MM.1S (cell line): Measurements from ENCODE around the gene PPP1CA.

Experiments used
- DNase-seq: peaks from one replicate; pipeline ENCODE4 v3.0.0-alpha.2; 2015
- H2AFZ ChIP-seq: fragments of 300-600 bp; sonication (generic); 2 replicates; pipeline ENCODE4 v1.6.0; 2016; ENCODE audit warnings: antibody characterized with exemption, low read length
- H3F3A ChIP-seq: fragments of 300-600 bp; sonication (generic); 2 replicates; pipeline ENCODE4 v1.6.1; 2016; ENCODE audit warnings: mild to moderate bottlenecking, antibody characterized with exemption, low read length, moderate library complexity, mixed read lengths; ENCODE audit not compliant: insufficient read depth
- H3K27ac ChIP-seq: fragments of 300-600 bp; sonication (generic); 2 replicates; pipeline ENCODE4 v1.5.1; 2016; ENCODE audit warnings: mild to moderate bottlenecking, low read length
- H3K27me3 ChIP-seq: fragments of 300-600 bp; sonication (generic); replicated peaks from 2 replicates; pipeline ENCODE4 v1.6.0; 2016; ENCODE audit warnings: low read length; ENCODE audit not compliant: insufficient read depth
- H3K36me3 ChIP-seq: fragments of 300-600 bp; sonication (generic); replicated peaks from 2 replicates; pipeline ENCODE4 v1.6.1; 2016; ENCODE audit warnings: mild to moderate bottlenecking, low read length, mixed read lengths; ENCODE audit not compliant: insufficient read depth
- H3K4me1 ChIP-seq: fragments of 300-600 bp; sonication (generic); 2 replicates; pipeline ENCODE4 v1.6.1; 2016; ENCODE audit warnings: low read length, mixed read lengths
- H3K4me2 ChIP-seq: fragments of 300-600 bp; sonication (generic); 2 replicates; pipeline ENCODE4 v1.6.0; 2016; ENCODE audit warnings: low read depth, low read length
- H3K4me3 ChIP-seq: fragments of 300-600 bp; sonication (generic); 2 replicates; pipeline ENCODE4 v1.5.1; 2016; ENCODE audit warnings: low read length, mixed read lengths
- H3K79me2 ChIP-seq: fragments of 300-600 bp; sonication (generic); 2 replicates; pipeline ENCODE4 v1.6.1; 2016; ENCODE audit warnings: mixed run types, low read length, mixed read lengths
- H3K9ac ChIP-seq: fragments of 300-600 bp; sonication (generic); 2 replicates; pipeline ENCODE4 v1.6.1; 2016; ENCODE audit warnings: low read length, mixed read lengths
- H3K9me2 ChIP-seq: fragments of 300-600 bp; sonication (generic); replicated peaks from 2 replicates; pipeline ENCODE4 v1.6.1; 2016; ENCODE audit warnings: mild to moderate bottlenecking, low read length, mixed read lengths; ENCODE audit not compliant: insufficient read depth
- H3K9me3 ChIP-seq: fragments of 300-600 bp; sonication (generic); replicated peaks from 2 replicates; pipeline ENCODE4 v1.6.1; 2016; ENCODE audit warnings: mild to moderate bottlenecking, low read length, mixed read lengths; ENCODE audit not compliant: insufficient read depth
- H4K20me1 ChIP-seq: fragments of 300-600 bp; sonication (generic); 2 replicates; pipeline ENCODE4 v1.6.1; 2016; ENCODE audit warnings: mild to moderate bottlenecking, low read length, moderate library complexity, mixed read lengths; ENCODE audit not compliant: insufficient read depth
- EZH2 ChIP-seq: fragments of 300-600 bp; sonication (generic); optimal IDR thresholded peaks from 2 replicates; pipeline ENCODE3; 2017; ENCODE audit warnings: low read depth, mild to moderate bottlenecking, antibody characterized with exemption, low read length, mixed read lengths
- EZH2phosphoT487 ChIP-seq: fragments of 300-600 bp; sonication (generic); IDR thresholded peaks from 2 replicates; pipeline ENCODE4 v1.6.1; 2018; ENCODE audit warnings: antibody characterized with exemption, low read length
- TF ChIP-seq, protein P1 (sequence below): fragments of 300-600 bp; sonication (generic); IDR thresholded peaks from 2 replicates; pipeline ENCODE4 v1.5.1; 2016; ENCODE audit warnings: antibody characterized with exemption, low read length, mixed read lengths

The PPP1CA gene

DNA sequence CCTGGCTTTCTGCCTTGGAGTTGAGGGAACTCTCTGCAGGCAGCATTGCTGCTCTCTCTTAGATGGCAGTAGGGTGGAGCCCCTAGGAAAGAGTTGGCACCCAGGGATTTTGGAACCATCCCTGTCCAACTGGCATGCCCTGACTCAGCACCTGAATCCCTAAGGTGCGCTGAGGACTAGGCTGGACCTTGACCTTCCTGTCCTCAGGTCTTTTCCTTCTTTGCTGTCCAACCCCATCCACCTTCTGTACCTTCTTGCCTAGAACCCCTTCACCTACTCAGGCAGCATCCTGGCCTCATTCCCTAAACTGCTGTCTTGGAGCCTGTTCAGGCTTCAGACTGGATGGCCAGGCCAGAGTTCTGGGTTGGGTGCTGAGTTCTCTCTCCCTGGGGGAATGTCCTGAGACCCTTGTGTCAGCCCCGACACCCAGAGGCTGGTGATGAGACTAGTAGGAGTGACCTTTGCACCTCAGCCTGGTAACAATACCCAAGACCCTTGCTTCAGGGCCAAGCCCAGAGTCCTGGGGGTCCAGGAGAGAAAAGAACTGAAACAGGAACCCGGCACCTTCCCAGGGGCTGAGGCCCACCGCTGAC, 45.8 kb downstream of the PPP1CA start:
- Histone ChIP-seq H3K4me1 (peaks cover 27% of the 10 kb centered on the region), H3K27ac (no peak overlapping the region), H3K9ac (peak overlapping the region; percentile 58; the same call in 1 of the 2 replicates), H3K9me2 (no peaks in the 10 kb centered on the region), H2AFZ (peak overlapping the region; percentile 68), H3K9me3 (no peaks in the 10 kb centered on the region), H3K4me2 (peak overlapping the region; percentile 63; the same call in 1 of the 2 replicates), H4K20me1 (no peaks in the 10 kb centered on the region), H3K79me2 (peaks cover 8% of the 10 kb centered on the region; the same call in 1 of the 2 replicates), H3F3A (peaks cover 26% of the 10 kb centered on the region), H3K27me3 (no peaks in the 10 kb centered on the region), H3K4me3 (peak overlapping the region; percentile 44; the same call in 1 of the 2 replicates), H3K36me3 (no peaks in the 10 kb centered on the region)
- TF ChIP-seq, protein P1, sequence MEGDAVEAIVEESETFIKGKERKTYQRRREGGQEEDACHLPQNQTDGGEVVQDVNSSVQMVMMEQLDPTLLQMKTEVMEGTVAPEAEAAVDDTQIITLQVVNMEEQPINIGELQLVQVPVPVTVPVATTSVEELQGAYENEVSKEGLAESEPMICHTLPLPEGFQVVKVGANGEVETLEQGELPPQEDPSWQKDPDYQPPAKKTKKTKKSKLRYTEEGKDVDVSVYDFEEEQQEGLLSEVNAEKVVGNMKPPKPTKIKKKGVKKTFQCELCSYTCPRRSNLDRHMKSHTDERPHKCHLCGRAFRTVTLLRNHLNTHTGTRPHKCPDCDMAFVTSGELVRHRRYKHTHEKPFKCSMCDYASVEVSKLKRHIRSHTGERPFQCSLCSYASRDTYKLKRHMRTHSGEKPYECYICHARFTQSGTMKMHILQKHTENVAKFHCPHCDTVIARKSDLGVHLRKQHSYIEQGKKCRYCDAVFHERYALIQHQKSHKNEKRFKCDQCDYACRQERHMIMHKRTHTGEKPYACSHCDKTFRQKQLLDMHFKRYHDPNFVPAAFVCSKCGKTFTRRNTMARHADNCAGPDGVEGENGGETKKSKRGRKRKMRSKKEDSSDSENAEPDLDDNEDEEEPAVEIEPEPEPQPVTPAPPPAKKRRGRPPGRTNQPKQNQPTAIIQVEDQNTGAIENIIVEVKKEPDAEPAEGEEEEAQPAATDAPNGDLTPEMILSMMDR = no peak
- TF ChIP-seq EZH2 = no peak
- TF ChIP-seq EZH2phosphoT487 = no peak
- no peak for DNase-seq

- Histone ChIP-seq H3K36me3 (no peaks in the 10 kb centered on the region), H3F3A (peaks cover 26% of the 10 kb centered on the region), H3K27ac (no peak overlapping the region; the same call in 1 of the 2 replicates)
Observed at GRCh38 chr11:67355023-67355793, 46.5 kb downstream of the PPP1CA start.

DNA sequence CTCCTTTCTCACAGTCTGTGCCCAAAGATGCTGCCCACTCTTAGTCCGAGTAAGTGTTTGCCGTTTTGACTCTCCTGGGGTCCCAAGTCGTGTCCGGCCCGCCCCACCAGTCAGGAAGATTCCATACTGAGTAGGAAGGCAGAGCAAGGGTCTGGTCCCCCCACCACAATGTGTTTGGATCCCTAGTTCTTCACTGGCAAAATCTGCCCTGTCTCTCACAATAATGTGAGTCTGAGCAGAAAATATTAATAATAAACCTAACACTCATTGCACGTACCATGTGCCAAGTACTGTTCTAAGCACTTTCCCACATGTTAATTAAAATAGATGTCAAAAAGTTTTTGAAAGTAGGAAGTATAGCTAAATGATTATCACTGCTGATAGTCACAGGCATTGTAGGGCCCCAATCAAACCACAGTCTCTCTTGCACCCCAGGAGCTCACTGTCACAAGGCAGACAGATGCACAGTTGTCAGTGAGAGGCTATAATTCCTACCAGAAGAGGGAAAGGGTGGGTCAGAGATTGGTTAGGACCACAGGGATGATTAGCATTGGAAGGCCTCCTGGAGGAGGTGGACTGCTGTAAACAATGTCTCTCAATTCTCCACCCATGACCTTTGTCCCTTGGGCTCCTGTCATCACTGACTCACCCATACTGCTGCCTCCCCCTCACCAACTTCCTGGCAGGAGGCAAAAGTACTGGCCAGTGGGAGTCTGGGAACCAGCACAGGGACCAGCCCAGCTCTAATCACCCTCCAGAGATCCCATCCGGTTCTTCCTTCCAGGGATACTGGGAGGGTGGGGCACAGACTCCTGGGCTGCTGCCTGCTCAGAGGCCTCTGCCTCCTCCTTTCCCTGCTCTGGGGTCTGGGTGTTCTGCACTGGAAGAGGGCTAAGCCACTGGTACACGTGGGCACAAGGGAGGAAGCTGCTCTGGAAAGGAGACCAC, 47.3 kb downstream of the PPP1CA start:
- Histone ChIP-seq H3K4me1 (peaks cover 36% of the 10 kb centered on the region), H3K79me2 (peaks cover 8% of the 10 kb centered on the region; the same call in 1 of the 2 replicates), H4K20me1 (no peaks in the 10 kb centered on the region), H3K9me3 (no peaks in the 10 kb centered on the region), H3K36me3 (no peaks in the 10 kb centered on the region), H3K27ac (peak overlapping the region; percentile 99; the same call in 1 of the 2 replicates), H3K9ac (peak overlapping the region; percentile 90), H3K9me2 (no peaks in the 10 kb centered on the region), H2AFZ (peak overlapping the region; percentile 57; the same call in 1 of the 2 replicates), H3F3A (peaks cover 26% of the 10 kb centered on the region), H3K4me2 (peak overlapping the region; percentile 98), H3K27me3 (no peaks in the 10 kb centered on the region), H3K4me3 (peak overlapping the region; percentile 91)
- DNase-seq = no peak
- TF ChIP-seq EZH2 (no peak), EZH2phosphoT487 (no peak)
- TF ChIP-seq, protein P1 = no peak

More at GRCh38 chr11:67355023-67355793, 46.5 kb downstream of the PPP1CA start:
- Histone ChIP-seq H3K4me2 (no peak overlapping the region), H3K4me3 (no peak overlapping the region), H3K79me2 (peaks cover 8% of the 10 kb centered on the region; the same call in 1 of the 2 replicates), H3K9me3 (no peaks in the 10 kb centered on the region), H3K9ac (no peak overlapping the region), H3K9me2 (no peaks in the 10 kb centered on the region), H4K20me1 (no peaks in the 10 kb centered on the region), H2AFZ (no peak overlapping the region), H3K27me3 (no peaks in the 10 kb centered on the region), H3K4me1 (peaks cover 28% of the 10 kb centered on the region)
- TF ChIP-seq, protein P1 = no peak
- TF ChIP-seq EZH2 = no peak
- TF ChIP-seq EZH2phosphoT487 = no peak
- DNase-seq = no peak
